ENCODE data around the gene RAB37.
A peak's percentile ranks its signal among the peaks of the same experiment; 100 is the strongest.

RAB37 gene

GRCh38 chr17:74776044-74776962 lies 39.2 kb downstream of the RAB37 start, which contains the start of gene NAT9:
TSS of gene NAT9 (minus strand) at chr17:74776345. CDS start at chr17:74775698, 647 bp downstream.
- H3K9ac ChIP-seq (ENCODE audit: low read depth, low read length, poor library complexity, severe bottlenecking): peak within 1 kb of the TSS; percentile 77
- no peaks in the 10 kb centered on the region for H3K27me3 ChIP-seq (ENCODE audit: insufficient read depth, low read length, poor library complexity, severe bottlenecking)
- H3K36me3 ChIP-seq (ENCODE audit: insufficient read depth, low read length): peaks cover 21% of the 10 kb centered on the region; the same call in 1 of the 2 replicates
- H3K9me3 ChIP-seq (ENCODE audit: insufficient read depth, low read depth, low read length): no peaks in the 10 kb centered on the region
- H3K4me2 ChIP-seq (ENCODE audit: low read depth, low read length, poor library complexity, severe bottlenecking): peak within 1 kb of the TSS; percentile 89
- TF ChIP-seq EZH2phosphoT487 (IDR thresholded peaks at IDR 0.05; ENCODE audit: borderline replicate concordance) (no peak), CTCF (conservative IDR thresholded peaks at IDR 0.05; ENCODE audit: low read length) (no peak)
- peak within 1 kb of the TSS; percentile 51; the same call in 1 of the 2 replicates for H2AFZ ChIP-seq (ENCODE audit: low read length)
- peaks cover 44% of the 10 kb centered on the region for H3K4me1 ChIP-seq (ENCODE audit: insufficient read depth, low read length, poor library complexity, severe bottlenecking)
- peaks cover 57% of the 10 kb centered on the region for H3K79me2 ChIP-seq (ENCODE audit: insufficient read depth, low read length)
- H3F3A ChIP-seq (ENCODE audit: low read depth): no peaks in the 10 kb centered on the region
- peaks cover 11% of the 10 kb centered on the region for H4K20me1 ChIP-seq (ENCODE audit: insufficient read depth, low read length, poor library complexity, severe bottlenecking)
- peak within 1 kb of the TSS; percentile 90 for H3K4me3 ChIP-seq (ENCODE audit: low read length, poor library complexity, severe bottlenecking)
- no peaks in the 10 kb centered on the region for H3K9me2 ChIP-seq (replicated peaks; ENCODE audit: low read depth, low read length)

GRCh38 chr17:74776990-74777389 lies 39.9 kb downstream of the RAB37 start:
- TF ChIP-seq EZH2phosphoT487 (IDR thresholded peaks at IDR 0.05; ENCODE audit: borderline replicate concordance) (no peak), CTCF (conservative IDR thresholded peaks at IDR 0.05; ENCODE audit: low read length) (no peak)
- Histone ChIP-seq H3K36me3 (ENCODE audit: insufficient read depth, low read length) (peaks cover 14% of the 10 kb centered on the region; the same call in 1 of the 2 replicates), H3K9ac (ENCODE audit: low read depth, low read length, poor library complexity, severe bottlenecking) (peak overlapping the region; percentile 77), H3K4me2 (ENCODE audit: low read depth, low read length, poor library complexity, severe bottlenecking) (peak overlapping the region; percentile 89), H4K20me1 (ENCODE audit: insufficient read depth, low read length, poor library complexity, severe bottlenecking) (peaks cover 11% of the 10 kb centered on the region), H3K4me1 (ENCODE audit: insufficient read depth, low read length, poor library complexity, severe bottlenecking) (peaks cover 44% of the 10 kb centered on the region), H3K9me3 (ENCODE audit: insufficient read depth, low read depth, low read length) (no peaks in the 10 kb centered on the region), H3K79me2 (ENCODE audit: insufficient read depth, low read length) (peaks cover 57% of the 10 kb centered on the region), H3K9me2 (replicated peaks; ENCODE audit: low read depth, low read length) (no peaks in the 10 kb centered on the region), H3K27me3 (ENCODE audit: insufficient read depth, low read length, poor library complexity, severe bottlenecking) (no peaks in the 10 kb centered on the region), H2AFZ (ENCODE audit: low read length) (no peak overlapping the region; the same call in 1 of the 2 replicates), H3F3A (ENCODE audit: low read depth) (no peaks in the 10 kb centered on the region), H3K4me3 (ENCODE audit: low read length, poor library complexity, severe bottlenecking) (peak overlapping the region; percentile 90)

- Histone ChIP-seq H2AFZ (ENCODE audit: low read length) (no peak overlapping the region), H3K4me1 (ENCODE audit: insufficient read depth, low read length, poor library complexity, severe bottlenecking) (peaks cover 44% of the 10 kb centered on the region), H3K9ac (ENCODE audit: low read depth, low read length, poor library complexity, severe bottlenecking) (peak overlapping the region; percentile 77), H3K27me3 (ENCODE audit: insufficient read depth, low read length, poor library complexity, severe bottlenecking) (no peaks in the 10 kb centered on the region), H4K20me1 (ENCODE audit: insufficient read depth, low read length, poor library complexity, severe bottlenecking) (peaks cover 9% of the 10 kb centered on the region), H3K36me3 (ENCODE audit: insufficient read depth, low read length) (peaks cover 5% of the 10 kb centered on the region; the same call in 1 of the 2 replicates), H3K9me3 (ENCODE audit: insufficient read depth, low read depth, low read length) (no peaks in the 10 kb centered on the region), H3F3A (ENCODE audit: low read depth) (no peaks in the 10 kb centered on the region), H3K4me3 (ENCODE audit: low read length, poor library complexity, severe bottlenecking) (no peak overlapping the region), H3K4me2 (ENCODE audit: low read depth, low read length, poor library complexity, severe bottlenecking) (peak overlapping the region; percentile 89), H3K79me2 (ENCODE audit: insufficient read depth, low read length) (peaks cover 57% of the 10 kb centered on the region), H3K9me2 (replicated peaks; ENCODE audit: low read depth, low read length) (no peaks in the 10 kb centered on the region)
- TF ChIP-seq CTCF (conservative IDR thresholded peaks at IDR 0.05; ENCODE audit: low read length) (no peak), EZH2phosphoT487 (IDR thresholded peaks at IDR 0.05; ENCODE audit: borderline replicate concordance) (no peak)
Measured at GRCh38 chr17:74777901-74778515, 41.0 kb downstream of the RAB37 start.

Measured in Loucy (cell line).